GM12875 (cell line): Measurements from ENCODE around the gene DRC7.

Source experiments
- H3K4me3 ChIP-seq: one replicate; pipeline ENCODE4 v1.5.1; 2011; ENCODE audit warnings: low read depth, low read length, control low read depth
- TF ChIP-seq, protein P1 (sequence below): IDR thresholded peaks from 2 replicates; pipeline ENCODE4 v1.5.1; 2011; ENCODE audit warnings: low read depth, mild to moderate bottlenecking, control low read depth, inconsistent platforms, low read length, moderate library complexity, borderline replicate concordance; ENCODE audit not compliant: insufficient read depth

The DRC7 gene

DNA sequence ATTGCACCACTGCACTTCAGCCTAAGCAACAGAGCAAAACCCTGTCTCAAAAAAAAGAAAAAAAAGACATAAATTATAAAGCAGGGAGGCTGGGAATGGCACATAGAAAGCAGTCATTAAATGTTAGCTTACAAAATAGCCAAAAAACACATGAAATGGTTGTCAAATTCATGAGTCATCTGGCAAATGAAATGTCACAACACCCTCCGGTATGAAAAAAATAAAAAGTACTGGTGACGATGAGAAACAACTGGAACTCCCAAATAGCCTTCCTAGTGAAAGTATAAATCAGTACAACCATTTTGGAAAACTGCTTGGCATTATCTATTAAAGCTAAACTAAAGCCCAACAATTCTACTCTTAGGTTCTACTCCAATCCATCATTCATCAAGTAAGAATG lies 37.4 kb downstream of the DRC7 start:
- TF ChIP-seq, protein P1, sequence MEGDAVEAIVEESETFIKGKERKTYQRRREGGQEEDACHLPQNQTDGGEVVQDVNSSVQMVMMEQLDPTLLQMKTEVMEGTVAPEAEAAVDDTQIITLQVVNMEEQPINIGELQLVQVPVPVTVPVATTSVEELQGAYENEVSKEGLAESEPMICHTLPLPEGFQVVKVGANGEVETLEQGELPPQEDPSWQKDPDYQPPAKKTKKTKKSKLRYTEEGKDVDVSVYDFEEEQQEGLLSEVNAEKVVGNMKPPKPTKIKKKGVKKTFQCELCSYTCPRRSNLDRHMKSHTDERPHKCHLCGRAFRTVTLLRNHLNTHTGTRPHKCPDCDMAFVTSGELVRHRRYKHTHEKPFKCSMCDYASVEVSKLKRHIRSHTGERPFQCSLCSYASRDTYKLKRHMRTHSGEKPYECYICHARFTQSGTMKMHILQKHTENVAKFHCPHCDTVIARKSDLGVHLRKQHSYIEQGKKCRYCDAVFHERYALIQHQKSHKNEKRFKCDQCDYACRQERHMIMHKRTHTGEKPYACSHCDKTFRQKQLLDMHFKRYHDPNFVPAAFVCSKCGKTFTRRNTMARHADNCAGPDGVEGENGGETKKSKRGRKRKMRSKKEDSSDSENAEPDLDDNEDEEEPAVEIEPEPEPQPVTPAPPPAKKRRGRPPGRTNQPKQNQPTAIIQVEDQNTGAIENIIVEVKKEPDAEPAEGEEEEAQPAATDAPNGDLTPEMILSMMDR, result no peak
- H3K4me3 ChIP-seq, result no peak overlapping the region

DNA sequence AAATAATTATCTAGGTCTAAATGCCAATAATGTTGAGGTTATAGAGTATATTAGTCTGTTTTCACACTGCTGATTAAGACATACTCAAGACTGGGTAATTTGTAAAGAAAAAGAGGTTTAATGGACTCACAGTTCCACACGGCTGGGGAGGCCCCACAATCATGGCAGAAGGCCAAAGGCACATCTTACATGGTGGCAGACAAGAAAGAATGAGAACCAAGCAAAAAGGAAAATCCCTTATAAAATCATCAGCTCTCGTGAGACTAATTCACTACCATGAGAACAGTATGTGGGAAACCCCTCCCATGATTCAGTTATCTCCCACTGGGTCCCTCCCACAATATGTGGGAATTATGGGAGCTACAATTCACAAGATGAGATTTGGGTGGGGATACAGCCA lies 38.1 kb downstream of the DRC7 start:
- TF ChIP-seq, protein P1, result no peak
- H3K4me3 ChIP-seq, result no peak overlapping the region

DNA sequence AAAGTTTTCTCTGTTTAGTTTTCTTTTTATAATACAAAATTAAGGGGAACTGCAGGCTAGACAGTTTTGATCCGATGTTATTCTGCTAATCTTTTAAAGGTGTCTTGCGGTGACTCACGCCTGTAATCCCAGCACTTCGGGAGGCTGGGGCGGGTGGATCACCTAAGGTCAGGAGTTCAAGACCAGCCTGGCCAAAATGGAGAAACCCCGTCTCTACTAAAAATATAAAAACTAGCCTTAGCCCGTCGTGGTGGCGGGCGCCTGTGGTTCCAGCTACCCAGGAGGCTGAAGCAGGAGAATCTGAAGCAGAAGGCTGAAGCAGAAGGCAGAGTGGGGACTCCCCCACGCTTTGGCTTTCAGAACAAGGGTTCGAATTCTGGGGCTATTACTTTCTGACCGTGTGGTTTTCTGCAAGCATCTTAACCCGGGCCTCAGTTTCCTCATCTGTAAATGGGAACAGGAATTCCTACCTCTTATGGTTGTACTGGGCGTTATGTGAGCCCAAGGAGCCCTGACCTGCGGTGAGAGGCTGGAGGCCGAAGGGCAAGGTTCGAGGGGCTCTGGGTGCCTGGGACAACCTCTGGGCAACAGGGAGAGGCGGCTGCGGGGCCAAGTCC lies 39.8 kb downstream of the DRC7 start:
- peak overlapping the region; percentile 65 for H3K4me3 ChIP-seq
- TF ChIP-seq, protein P1, result no peak

DNA sequence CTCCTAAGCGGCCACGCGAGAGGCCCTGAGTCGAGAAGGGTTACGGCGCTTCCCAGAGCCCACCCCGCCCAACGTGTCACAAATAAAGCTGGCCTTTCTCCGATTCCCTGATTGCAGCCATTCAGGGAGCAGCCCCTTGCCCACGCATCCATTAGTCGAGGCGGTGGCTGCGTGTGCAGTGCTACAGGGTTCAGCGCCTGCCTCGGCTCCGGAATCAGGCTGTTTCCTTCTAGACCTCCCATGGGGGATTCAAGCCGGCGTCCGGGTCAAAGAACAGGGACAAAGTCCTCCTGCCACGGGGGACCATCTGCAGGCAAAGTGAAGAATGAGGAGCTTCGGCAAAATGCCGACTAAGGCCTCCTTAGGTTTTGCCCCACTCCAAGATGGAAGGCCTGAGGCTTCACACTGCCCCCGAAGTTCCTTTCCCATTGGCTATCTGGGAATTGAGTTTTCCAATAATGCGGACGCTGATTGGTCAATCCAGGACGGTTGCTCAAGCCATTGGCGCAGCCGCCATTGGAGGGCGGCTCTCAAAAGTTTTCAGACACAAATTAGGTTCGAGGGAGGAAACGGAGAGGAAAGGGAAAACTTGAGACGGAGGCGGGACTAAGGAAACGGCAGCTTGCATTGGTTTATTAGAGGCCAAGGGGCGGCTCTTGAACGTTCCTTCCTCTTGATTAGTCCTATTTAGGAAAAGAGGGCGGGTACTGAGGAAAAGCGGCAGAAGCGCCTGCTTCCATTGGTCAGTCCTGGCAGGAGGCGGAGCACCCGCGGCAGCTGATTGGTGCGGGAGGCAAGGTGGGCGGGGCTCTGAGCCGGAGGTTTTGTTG lies 40.5 kb downstream of the DRC7 start:
- H3K4me3 ChIP-seq, result peak overlapping the region; percentile 95
- TF ChIP-seq, protein P1, result no peak

DNA sequence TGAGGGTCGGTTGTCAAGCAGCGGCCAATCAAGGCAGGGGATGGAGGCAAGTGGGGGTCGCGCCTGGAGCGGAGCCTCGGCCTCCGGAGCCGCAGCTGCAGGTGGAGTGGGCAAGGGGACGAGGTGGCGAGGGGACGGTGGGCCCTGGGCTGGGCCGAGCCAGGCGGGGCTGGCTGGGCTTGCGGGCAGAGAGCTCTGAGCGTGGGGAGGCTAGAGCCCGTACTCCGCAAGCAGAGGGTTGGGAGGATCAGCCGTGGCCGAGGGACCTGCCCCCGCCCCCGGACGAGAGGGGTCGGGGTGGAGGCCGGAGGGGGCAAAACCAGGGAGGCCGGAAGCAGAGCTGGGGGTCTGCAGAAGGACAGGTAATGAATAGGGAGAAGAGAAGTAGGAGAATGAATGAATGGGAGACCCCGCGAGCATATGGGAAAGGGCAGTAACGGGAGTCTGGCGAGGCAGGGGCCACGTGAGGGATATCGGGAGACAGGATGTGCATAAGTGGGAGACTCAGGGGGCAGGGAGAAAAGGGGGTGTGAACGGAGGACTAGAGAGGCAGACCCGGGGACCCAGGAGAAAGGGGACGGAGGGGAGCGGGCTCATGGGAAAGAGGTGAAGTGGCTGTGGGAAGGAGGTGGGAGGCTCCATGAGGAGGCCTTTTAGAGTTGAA lies 41.3 kb downstream of the DRC7 start, which contains the start of gene KATNB1:
Gene KATNB1 (plus strand): TSS at position 16 of the 664 bp plus-strand sequence. CDS start 1,474 bp downstream, outside the sequence.
- H3K4me3 ChIP-seq, result peak within 1 kb of the TSS; percentile 95
- TF ChIP-seq, protein P1, result no peak

DNA sequence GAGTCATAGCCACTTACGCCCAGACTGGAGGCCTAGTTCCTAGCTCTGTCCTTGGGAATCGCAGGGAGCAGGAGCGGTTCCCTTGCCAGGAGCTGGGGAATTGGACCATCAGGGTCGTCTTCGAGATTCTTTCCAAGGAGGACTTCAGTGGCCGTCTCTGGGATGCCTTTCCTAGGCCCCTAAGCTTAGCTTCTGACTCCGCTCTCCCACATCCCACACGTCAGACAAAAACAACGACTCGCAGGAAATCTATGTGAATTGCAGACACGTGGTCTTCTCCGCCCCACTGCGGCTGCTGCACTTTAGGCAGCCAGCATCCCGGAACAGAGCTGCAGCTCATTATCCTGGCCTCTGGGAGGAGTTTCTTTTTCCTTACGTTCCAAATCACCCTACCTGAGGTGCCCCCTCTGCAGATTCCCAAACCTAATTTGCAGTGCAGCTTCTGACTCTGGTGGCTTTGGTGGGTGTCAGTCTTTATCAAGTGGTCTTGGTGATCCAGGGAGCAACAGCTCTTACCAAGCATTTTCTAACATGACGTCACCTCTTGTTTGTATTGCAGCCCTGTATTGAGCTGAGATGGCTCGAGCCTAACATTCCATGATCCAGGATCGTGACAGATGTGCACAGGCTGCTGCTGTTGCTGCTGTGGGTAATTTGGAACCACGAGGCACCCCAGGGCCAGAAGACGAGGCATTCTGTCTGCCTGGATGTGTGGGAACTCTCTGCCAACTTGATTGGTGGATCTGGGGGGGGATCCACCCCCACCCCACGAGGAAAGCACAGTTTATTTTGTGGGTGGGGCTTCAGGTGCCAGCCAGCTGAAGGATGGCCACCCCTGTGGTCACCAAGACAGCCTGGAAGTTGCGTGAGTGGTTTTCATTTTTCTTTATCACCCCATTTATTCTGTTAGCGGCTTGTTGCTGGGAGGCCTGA lies 42.1 kb downstream of the DRC7 start:
- H3K4me3 ChIP-seq, result peak overlapping the region; percentile 95
- TF ChIP-seq, protein P1, result no peak
